HepG2 (cell line): ENCODE results near the gene UNG. TPM values are rescaled to one million over a fixed set of nuclear protein-coding genes. Genes with fewer than 3 reads are reported as not detected.

ENCODE experiments used
- ATAC-seq: fragments of 200-7000 bp; cut with Tn5 transposase; 3 replicates; pipeline ENCODE4 v1.9.1; 2020; ENCODE audit warnings: mild to moderate bottlenecking, moderate library complexity
- BruUV-seq: library from RNA; stranded (reverse); fragments of 400-500 nt; replicated peaks from 2 replicates; lab custom pipeline; 2021; lab: Mats Ljungman, UMichigan
- CTCF ChIA-PET: fragments of 300-600 bp; formaldehyde crosslinking; extraction: SDS; loops from one replicate; lab custom pipeline; 2021; ENCODE audit warnings: low total read pairs, inconsistent platforms, low intra/inter-chr PET ratio; lab: Yijun Ruan, JAX
- POLR2A ChIA-PET: fragments of 350-600 bp; sonication (Branson Sonifier 250); formaldehyde crosslinking; loops from one replicate; lab custom pipeline; 2020; ENCODE audit warnings: antibody characterized with exemption, inconsistent platforms; lab: Yijun Ruan, JAX
- DNase-seq: peaks from one replicate; pipeline ENCODE4 v3.0.0-alpha.2; 2015; ENCODE audit warnings: low spot score
- FAIRE-seq: peaks from 3 replicates; lab custom pipeline; 2011; peaks lifted over from hg19 to GRCh38; lab: Jason Lieb, UNC
- H2AFZ ChIP-seq: one replicate; pipeline ENCODE4 v1.6.1; 2011; ENCODE audit warnings: low read length, inconsistent platforms
- H3K27ac ChIP-seq: fragments of 300-600 bp; 3 replicates; pipeline ENCODE4 v1.8.0; 2011; ENCODE audit warnings: mixed run types, mild to moderate bottlenecking, mixed read lengths, low read length, inconsistent platforms; ENCODE audit not compliant: insufficient read depth; ENCODE audit errors: extremely low read length
- H3K27me3 ChIP-seq, 2 experiments: fragments of 200-600 bp in 1 of 2; 2 replicates in 1 of 2; 3 replicates in 1 of 2; pipeline versions ENCODE4 v1.6.0 to v1.8.0; 2011; ENCODE audit warnings: low read length in 2 of 2, mild to moderate bottlenecking in 2 of 2, moderate library complexity in 2 of 2, inconsistent platforms in 1 of 2; ENCODE audit not compliant: insufficient read depth in 2 of 2, control insufficient read depth in 1 of 2
- H3K36me3 ChIP-seq, 2 experiments: fragments of 200-600 bp in 1 of 2; replicated peaks in 1 of 2; 2 replicates in 1 of 2; 3 replicates in 1 of 2; pipeline versions ENCODE4 v1.5.1 to v1.8.0; 2011; ENCODE audit warnings: low read length in 2 of 2, inconsistent platforms in 1 of 2; ENCODE audit not compliant: insufficient read depth in 2 of 2, control insufficient read depth in 1 of 2
- H3K4me1 ChIP-seq: 2 replicates; pipeline ENCODE4 v1.5.1; 2012; ENCODE audit warnings: low read length, inconsistent platforms; ENCODE audit not compliant: insufficient read depth
- H3K4me2 ChIP-seq: 2 replicates; pipeline ENCODE4 v1.6.0; 2011; ENCODE audit warnings: low read depth, low read length, inconsistent platforms
- H3K4me3 ChIP-seq, 3 experiments: fragments of 200-600 bp in 1 of 3; sonication (generic), shearing (Covaris generic) in 1 of 3; replicated peaks in 1 of 3; 2 replicates each; pipeline ENCODE4 v1.5.1; 2011 to 2016; ENCODE audit warnings: low read length in 3 of 3, inconsistent platforms in 2 of 3, low read depth in 2 of 3, mild to moderate bottlenecking in 2 of 3, control low read depth in 1 of 3, mixed read lengths in 1 of 3; ENCODE audit not compliant: insufficient read depth in 1 of 3
- H3K79me2 ChIP-seq: one replicate; pipeline ENCODE4 v1.6.1; 2011; ENCODE audit warnings: low read length, inconsistent platforms; ENCODE audit not compliant: insufficient read depth
- H3K9ac ChIP-seq: 2 replicates; pipeline ENCODE4 v1.6.0; 2011; ENCODE audit warnings: mild to moderate bottlenecking, low read depth, low read length, inconsistent platforms; ENCODE audit not compliant: insufficient read depth
- H3K9me3 ChIP-seq: 2 replicates; pipeline ENCODE4 v1.5.1; 2012; ENCODE audit warnings: mild to moderate bottlenecking, low read length
- H4K20me1 ChIP-seq: 2 replicates; pipeline ENCODE4 v1.6.0; 2011; ENCODE audit warnings: inconsistent platforms, mild to moderate bottlenecking, low read length, moderate library complexity; ENCODE audit not compliant: insufficient read depth
- CREB1 ChIP-seq, 2 experiments: fragments of 450-650 bp in 1 of 2; IDR thresholded peaks; 2 replicates each; pipeline ENCODE4 v1.6.1; 2016 to 2017; ENCODE audit warnings: control low read depth in 1 of 2, mild to moderate bottlenecking in 1 of 2, missing compliant biosample characterization in 1 of 2, missing genetic modification characterization in 1 of 2
- GATAD2A ChIP-seq: IDR thresholded peaks from 2 replicates; pipeline ENCODE4 v1.6.1; 2016
- KDM4B ChIP-seq: sonication (generic); formaldehyde crosslinking; IDR thresholded peaks from 2 replicates; pipeline ENCODE4 v1.4.0; 2020; ENCODE audit warnings: missing genetic modification reagents
- NFYC ChIP-seq: IDR thresholded peaks from 2 replicates; pipeline ENCODE4 v1.6.1; 2016; ENCODE audit warnings: missing genetic modification reagents, missing compliant biosample characterization
- SNAPC2 ChIP-seq: sonication (generic); formaldehyde crosslinking; IDR thresholded peaks from 2 replicates; pipeline ENCODE4 v1.8.1; 2022; ENCODE audit warnings: mild to moderate bottlenecking, missing genetic modification reagents
- SP1 ChIP-seq, 2 experiments: fragments of 450-650 bp in 1 of 2; sonication (generic) in 1 of 2; formaldehyde crosslinking in 1 of 2; IDR thresholded peaks; 2 replicates each; pipeline versions ENCODE4 v1.4.0 to v1.6.1; 2016 to 2020; ENCODE audit warnings: missing genetic modification reagents in 1 of 2
- ZBTB37 ChIP-seq: sonication (generic); formaldehyde crosslinking; IDR thresholded peaks from 2 replicates; pipeline ENCODE4 v1.4.0; 2020; ENCODE audit warnings: mild to moderate bottlenecking, missing genetic modification reagents
- ZNF225 ChIP-seq: sonication (generic); formaldehyde crosslinking; IDR thresholded peaks from 2 replicates; pipeline ENCODE4 v1.4.0; 2020; ENCODE audit warnings: mild to moderate bottlenecking, missing genetic modification reagents
- ZNF282 ChIP-seq: fragments of 450-650 bp; IDR thresholded peaks from 2 replicates; pipeline ENCODE4 v1.6.1; 2018; ENCODE audit not compliant: partially characterized antibody
- ZNF362 ChIP-seq: sonication (generic); formaldehyde crosslinking; IDR thresholded peaks from 2 replicates; pipeline ENCODE4 v1.4.0; 2020; ENCODE audit warnings: missing genetic modification reagents, mild to moderate bottlenecking, borderline replicate concordance
- ZNF430 ChIP-seq: sonication (generic); formaldehyde crosslinking; IDR thresholded peaks from 2 replicates; pipeline ENCODE4 v1.9.0; 2021; ENCODE audit warnings: mild to moderate bottlenecking, missing genetic modification reagents
- ZNF496 ChIP-seq: sonication (generic); formaldehyde crosslinking; IDR thresholded peaks from 2 replicates; pipeline ENCODE4 v1.8.1; 2023; ENCODE audit warnings: mild to moderate bottlenecking, moderate library complexity, missing genetic modification reagents; ENCODE audit not compliant: insufficient replicate concordance
- ZNF614 ChIP-seq: IDR thresholded peaks from 2 replicates; pipeline ENCODE4 v1.6.1; 2018; ENCODE audit warnings: missing biosample characterization, missing genetic modification reagents, inconsistent platforms, borderline replicate concordance
- WGBS: methylation state at CpG from one replicate; pipeline ENCODE4 v1.1.6; 2017; ENCODE audit warnings: low lambda C conversion rate; 5-methylcytosine and 5-hydroxymethylcytosine counted together
- in situ Hi-C: cut with HindIII; loops from 2 replicates; pipeline ENCODE4 v1.10.0; 2017; ENCODE audit warnings: low pct_unique_long_range_greater_than_20kb; ENCODE audit not compliant: extremely low pct_ligation_motif_present
- intact Hi-C: fragments of 100-400 bp; cut with micrococcal nuclease; formaldehyde crosslinking; loops from one replicate; pipeline ENCODE4 v1.10.0; 2022; ENCODE audit not compliant: unreplicated experiment
- polyA plus RNA-seq, 8 experiments: library from polyadenylated mRNA; depleted of rRNA in 3 of 8; stranded (reverse) in 7 of 8; unstranded in 1 of 8; fragments of >200 nt; fragmentation: Illumina TruSeq in 4 of 8; extraction: Trizol in 4 of 8; gene quantifications; 2 replicates each; pipeline versions ENCODE4 v1.2.1 to v1.2.3, GENCODE V29; 2011 to 2016; ENCODE audit warnings: low read depth in 4 of 8, missing spikeins in 1 of 8, mixed read lengths in 1 of 8; ENCODE audit not compliant: insufficient read depth in 1 of 8
- total RNA-seq, 5 experiments: library from RNA; depleted of rRNA; stranded (reverse); fragments of >200 nt; fragmentation: Illumina TruSeq; extraction: Trizol; gene quantifications; 2 replicates each; pipeline ENCODE4 v1.2.3, GENCODE V29; 2016; ENCODE audit warnings: low read depth in 1 of 5

Gene UNG
- total and polyA plus RNA-seq, 2 of the 13 experiments (the other 11 are each of a cell fraction or from before 2014, with no cell fraction given) = 23.3 to 114 TPM

- ATAC-seq (no peak), FAIRE-seq (no peak), DNase-seq (no peak)
- no peaks in the 10 kb centered on the region for H3K27me3 ChIP-seq
- H3K79me2 ChIP-seq = no peaks in the 10 kb centered on the region
- no peak overlapping the region for H3K4me3 ChIP-seq
- H3K9ac ChIP-seq = no peak overlapping the region
- H3K36me3 ChIP-seq = no peaks in the 10 kb centered on the region
- intact Hi-C loops (no loop called here), in situ Hi-C loops (loop anchor here (10.0 kb wide), 2 partner anchors 105 to 245 kb away; no protein-coding TSS in a partner anchor)
- peaks cover 18% of the 10 kb centered on the region for H3K4me1 ChIP-seq
- no peaks in the 10 kb centered on the region for H3K9me3 ChIP-seq
- TF ChIP-seq ZNF496 (CRISPR knock-in tag) (no peak), ZNF282 (no peak), ZNF430 (CRISPR knock-in tag) (no peak), KDM4B (CRISPR knock-in tag) (no peak), ZNF225 (no peak), GATAD2A (no peak)
- H3K27ac ChIP-seq = no peak overlapping the region
- H4K20me1 ChIP-seq = no peaks in the 10 kb centered on the region
- POLR2A ChIA-PET = interaction anchor here (3.8 kb wide), 1 partner anchor 15 kb away, joined by 13 read pairs; no protein-coding TSS in a partner anchor
- no peak overlapping the region for H3K4me2 ChIP-seq
- no TSS peak for BruUV-seq
- CTCF ChIA-PET = no interaction called here
- 96% methylated on average over 5 of the region's 7 CpGs for WGBS
- H2AFZ ChIP-seq = no peak overlapping the region
These were observed 42.4 kb downstream of the UNG start for GRCh38 chr12:109139791-109140190.

- Histone ChIP-seq H3K4me2 (no peak overlapping the region), H3K27ac (no peak overlapping the region), H3K27me3 (no peaks in the 10 kb centered on the region), H3K4me1 (peaks cover 26% of the 10 kb centered on the region), H3K9me3 (no peaks in the 10 kb centered on the region), H4K20me1 (no peaks in the 10 kb centered on the region), H2AFZ (no peak overlapping the region), H3K79me2 (no peaks in the 10 kb centered on the region), H3K4me3 (no peak overlapping the region), H3K36me3 (no peaks in the 10 kb centered on the region), H3K9ac (no peak overlapping the region)
- no peak for DNase-seq
- in situ Hi-C loops (no loop called here), intact Hi-C loops (no loop called here)
- TF ChIP-seq SP1 (IDR thresholded peaks at IDR 0.05) = no peak
- no peak for TF ChIP-seq SP1 (CRISPR knock-in tag; IDR thresholded peaks at IDR 0.05)
- no peak for TF ChIP-seq ZNF614
- no peak for TF ChIP-seq CREB1 (IDR thresholded peaks at IDR 0.05)
- no peak for TF ChIP-seq CREB1 (CRISPR knock-in tag; IDR thresholded peaks at IDR 0.05)
- TF ChIP-seq NFYC (CRISPR knock-in tag) = no peak
- no peak for TF ChIP-seq SNAPC2 (CRISPR knock-in tag)
- TF ChIP-seq ZNF362 (CRISPR knock-in tag) = peak; percentile 34; the same call in 1 of the 2 replicates
- TF ChIP-seq ZBTB37 (CRISPR knock-in tag) = no peak
- no peak for ATAC-seq
- POLR2A ChIA-PET = interaction anchor here (3.8 kb wide), 1 partner anchor 14 kb away, joined by 13 read pairs; no protein-coding TSS in a partner anchor
- CTCF ChIA-PET = no interaction called here
- BruUV-seq = no TSS peak
- 87% methylated on average over 4 of the region's 4 CpGs for WGBS
- FAIRE-seq = no peak
These were observed 43.2 kb downstream of the UNG start for GRCh38 chr12:109140560-109140959.
